ENCODE measurements around the gene REEP5.

DNA sequence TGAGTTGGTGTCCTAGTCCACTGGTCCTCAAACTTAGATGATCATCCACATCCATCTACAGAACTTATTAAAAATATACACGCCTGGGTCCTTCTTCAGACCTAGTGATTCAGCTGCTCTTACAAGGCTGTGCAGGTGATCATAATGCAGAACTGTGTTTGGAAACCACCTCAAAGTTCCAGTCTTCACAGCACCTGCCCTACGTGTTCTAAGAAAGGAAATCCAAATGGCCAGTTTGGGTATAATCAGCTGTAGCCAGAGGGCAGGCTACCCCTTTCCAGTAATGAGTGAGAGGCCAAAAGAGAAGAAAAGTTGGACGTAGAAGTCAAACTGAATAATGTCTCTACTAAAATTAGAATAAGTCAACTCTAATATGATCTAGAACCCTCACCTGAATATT is 15.4 kb downstream of the REEP5 start:
- TF ChIP-seq, protein P1, sequence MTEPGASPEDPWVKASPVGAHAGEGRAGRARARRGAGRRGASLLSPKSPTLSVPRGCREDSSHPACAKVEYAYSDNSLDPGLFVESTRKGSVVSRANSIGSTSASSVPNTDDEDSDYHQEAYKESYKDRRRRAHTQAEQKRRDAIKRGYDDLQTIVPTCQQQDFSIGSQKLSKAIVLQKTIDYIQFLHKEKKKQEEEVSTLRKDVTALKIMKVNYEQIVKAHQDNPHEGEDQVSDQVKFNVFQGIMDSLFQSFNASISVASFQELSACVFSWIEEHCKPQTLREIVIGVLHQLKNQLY (CRISPR knock-in tag; IDR thresholded peaks at IDR 0.05): no peak
- TF ChIP-seq, protein P2, sequence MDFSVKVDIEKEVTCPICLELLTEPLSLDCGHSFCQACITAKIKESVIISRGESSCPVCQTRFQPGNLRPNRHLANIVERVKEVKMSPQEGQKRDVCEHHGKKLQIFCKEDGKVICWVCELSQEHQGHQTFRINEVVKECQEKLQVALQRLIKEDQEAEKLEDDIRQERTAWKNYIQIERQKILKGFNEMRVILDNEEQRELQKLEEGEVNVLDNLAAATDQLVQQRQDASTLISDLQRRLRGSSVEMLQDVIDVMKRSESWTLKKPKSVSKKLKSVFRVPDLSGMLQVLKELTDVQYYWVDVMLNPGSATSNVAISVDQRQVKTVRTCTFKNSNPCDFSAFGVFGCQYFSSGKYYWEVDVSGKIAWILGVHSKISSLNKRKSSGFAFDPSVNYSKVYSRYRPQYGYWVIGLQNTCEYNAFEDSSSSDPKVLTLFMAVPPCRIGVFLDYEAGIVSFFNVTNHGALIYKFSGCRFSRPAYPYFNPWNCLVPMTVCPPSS (IDR thresholded peaks at IDR 0.05): no peak
- TF ChIP-seq NRL (CRISPR knock-in tag; IDR thresholded peaks at IDR 0.05; ENCODE audit: borderline replicate concordance) (no peak), PRDM15 (CRISPR knock-in tag; IDR thresholded peaks at IDR 0.05) (no peak), CTCF (CRISPR knock-in tag; IDR thresholded peaks at IDR 0.05) (no peak), ZBTB37 (CRISPR knock-in tag; IDR thresholded peaks at IDR 0.05) (no peak), REST (IDR thresholded peaks at IDR 0.05; ENCODE audit: borderline replicate concordance in 1 of 2, low read depth in 1 of 2, low read length in 2 of 2) (no peak), NFKBIZ (CRISPR knock-in tag; IDR thresholded peaks at IDR 0.05) (no peak), WIZ (CRISPR knock-in tag; IDR thresholded peaks at IDR 0.05) (no peak), DPF2 (CRISPR knock-in tag; IDR thresholded peaks at IDR 0.05; ENCODE audit: borderline replicate concordance, low read depth) (no peak), EZH2 (conservative IDR thresholded peaks at IDR 0.05; ENCODE audit: low read depth, low read length) (no peak), POLR2A (IDR thresholded peaks at IDR 0.05; ENCODE audit: insufficient read depth in 1 of 2, low read depth in 2 of 2, low read length in 2 of 2) (no peak), SP1 (IDR thresholded peaks at IDR 0.05) (no peak), SP1 (CRISPR knock-in tag; IDR thresholded peaks at IDR 0.05) (no peak)
- TF ChIP-seq, protein P3, sequence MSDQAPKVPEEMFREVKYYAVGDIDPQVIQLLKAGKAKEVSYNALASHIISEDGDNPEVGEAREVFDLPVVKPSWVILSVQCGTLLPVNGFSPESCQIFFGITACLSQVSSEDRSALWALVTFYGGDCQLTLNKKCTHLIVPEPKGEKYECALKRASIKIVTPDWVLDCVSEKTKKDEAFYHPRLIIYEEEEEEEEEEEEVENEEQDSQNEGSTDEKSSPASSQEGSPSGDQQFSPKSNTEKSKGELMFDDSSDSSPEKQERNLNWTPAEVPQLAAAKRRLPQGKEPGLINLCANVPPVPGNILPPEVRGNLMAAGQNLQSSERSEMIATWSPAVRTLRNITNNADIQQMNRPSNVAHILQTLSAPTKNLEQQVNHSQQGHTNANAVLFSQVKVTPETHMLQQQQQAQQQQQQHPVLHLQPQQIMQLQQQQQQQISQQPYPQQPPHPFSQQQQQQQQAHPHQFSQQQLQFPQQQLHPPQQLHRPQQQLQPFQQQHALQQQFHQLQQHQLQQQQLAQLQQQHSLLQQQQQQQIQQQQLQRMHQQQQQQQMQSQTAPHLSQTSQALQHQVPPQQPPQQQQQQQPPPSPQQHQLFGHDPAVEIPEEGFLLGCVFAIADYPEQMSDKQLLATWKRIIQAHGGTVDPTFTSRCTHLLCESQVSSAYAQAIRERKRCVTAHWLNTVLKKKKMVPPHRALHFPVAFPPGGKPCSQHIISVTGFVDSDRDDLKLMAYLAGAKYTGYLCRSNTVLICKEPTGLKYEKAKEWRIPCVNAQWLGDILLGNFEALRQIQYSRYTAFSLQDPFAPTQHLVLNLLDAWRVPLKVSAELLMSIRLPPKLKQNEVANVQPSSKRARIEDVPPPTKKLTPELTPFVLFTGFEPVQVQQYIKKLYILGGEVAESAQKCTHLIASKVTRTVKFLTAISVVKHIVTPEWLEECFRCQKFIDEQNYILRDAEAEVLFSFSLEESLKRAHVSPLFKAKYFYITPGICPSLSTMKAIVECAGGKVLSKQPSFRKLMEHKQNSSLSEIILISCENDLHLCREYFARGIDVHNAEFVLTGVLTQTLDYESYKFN (CRISPR knock-in tag; conservative IDR thresholded peaks at IDR 0.05): no peak
